GM18502 (cell line): Measurements from ENCODE around the gene DNMBP.
"Not testable (repeated sequence)": the region's sequence is repeated elsewhere in the genome, so short reads cannot be mapped to it uniquely, and the experiment has no call there.

ENCODE experiments used
- ATAC-seq: cut with Tn5 transposase; IDR thresholded peaks from one replicate; pipeline ENCODE4 v1.9.1; 2021; ENCODE audit warnings: mild to moderate bottlenecking; ENCODE audit not compliant: unreplicated experiment, poor library complexity

Gene DNMBP

GRCh38 chr10:99844433-99844955, 165.3 kb downstream of the DNMBP start:
- ATAC-seq, result no peak

GRCh38 chr10:99843310-99843709, 166.4 kb downstream of the DNMBP start:
- ATAC-seq, result no peak

- no peak for ATAC-seq
Measured at GRCh38 chr10:99841746-99842145, 168.0 kb downstream of the DNMBP start.

- ATAC-seq, result not testable (repeated sequence)
Measured at GRCh38 chr10:99840859-99841258, 168.9 kb downstream of the DNMBP start.

- no peak for ATAC-seq
Measured at GRCh38 chr10:99836711-99837110, 173.0 kb downstream of the DNMBP start.

- no peak for ATAC-seq
Measured at GRCh38 chr10:99835947-99836346, 173.8 kb downstream of the DNMBP start.

GRCh38 chr10:99834410-99834809, 175.3 kb downstream of the DNMBP start:
- ATAC-seq, result no peak

- no peak for ATAC-seq
Measured at GRCh38 chr10:99832439-99832838, 177.3 kb downstream of the DNMBP start.

- ATAC-seq, result no peak
Measured at GRCh38 chr10:99828464-99828863, 181.3 kb downstream of the DNMBP start.

- no peak for ATAC-seq
Measured at GRCh38 chr10:99827936-99828335, 181.8 kb downstream of the DNMBP start.
